NK-92 (cell line): ENCODE results near the gene CTBP2.

Experiments
- DNase-seq: peaks from one replicate; lab custom pipeline; 2025; ENCODE audit not compliant: unreplicated experiment; lab: John Stamatoyannopoulos, UW

CTBP2 gene

GRCh38 chr10:124946945-124947344, 213.4 kb downstream of the CTBP2 start:
- DNase-seq = no peak

- DNase-seq = no peak
Observed at GRCh38 chr10:124944982-124945381, 215.4 kb downstream of the CTBP2 start.

GRCh38 chr10:124943301-124944092, 216.9 kb downstream of the CTBP2 start:
- no peak for DNase-seq

- DNase-seq = no peak
Observed at GRCh38 chr10:124942317-124943169, 217.8 kb downstream of the CTBP2 start.

GRCh38 chr10:124941823-124942222, 218.5 kb downstream of the CTBP2 start, which contains the start of gene ZRANB1:
ZRANB1 (plus strand) TSS chr10:124942123; CDS start chr10:124942494, 371 bp downstream.
- DNase-seq = no peak

GRCh38 chr10:124939290-124939689, 221.1 kb downstream of the CTBP2 start:
- no peak for DNase-seq

GRCh38 chr10:124936813-124937212, 223.6 kb downstream of the CTBP2 start:
- DNase-seq = no peak

GRCh38 chr10:124935946-124936345, 224.4 kb downstream of the CTBP2 start:
- DNase-seq = no peak
